WERI-Rb-1 (cell line): ENCODE measurements around the gene SSU72.
A peak's percentile ranks its signal among the peaks of the same experiment; 100 is the strongest.

Experiments
- DNase-seq: peaks from one replicate; pipeline ENCODE4 v3.0.0-alpha.2; 2020
- H3K27ac ChIP-seq: fragments of 250-450 bp; sonication (Bioruptor Pico); 2 replicates; pipeline ENCODE4 v1.5.1; 2020; ENCODE audit warnings: mild to moderate bottlenecking, moderate library complexity
- H3K27me3 ChIP-seq: fragments of 250-450 bp; sonication (Bioruptor Pico); 2 replicates; pipeline ENCODE4 v1.5.1; 2021; ENCODE audit warnings: mild to moderate bottlenecking, low read depth, moderate library complexity; ENCODE audit not compliant: insufficient read depth, severe bottlenecking
- H3K36me3 ChIP-seq: fragments of 250-450 bp; sonication (Bioruptor Pico); 2 replicates; pipeline ENCODE4 v1.5.1; 2020; ENCODE audit warnings: mild to moderate bottlenecking, moderate library complexity
- H3K4me3 ChIP-seq: 2 replicates; pipeline ENCODE4 v1.5.1; 2011; ENCODE audit warnings: low read depth, mild to moderate bottlenecking, control low read depth, low read length
- H3K9me3 ChIP-seq: fragments of 250-450 bp; sonication (Bioruptor Pico); 2 replicates; pipeline ENCODE4 v1.5.1; 2021; ENCODE audit warnings: mild to moderate bottlenecking, moderate library complexity; ENCODE audit not compliant: severe bottlenecking
- TF ChIP-seq, protein P1 (sequence below): IDR thresholded peaks from 2 replicates; pipeline ENCODE4 v1.5.1; 2011; ENCODE audit warnings: low read depth, mild to moderate bottlenecking, control low read depth, inconsistent platforms, low read length

SSU72 gene

DNA sequence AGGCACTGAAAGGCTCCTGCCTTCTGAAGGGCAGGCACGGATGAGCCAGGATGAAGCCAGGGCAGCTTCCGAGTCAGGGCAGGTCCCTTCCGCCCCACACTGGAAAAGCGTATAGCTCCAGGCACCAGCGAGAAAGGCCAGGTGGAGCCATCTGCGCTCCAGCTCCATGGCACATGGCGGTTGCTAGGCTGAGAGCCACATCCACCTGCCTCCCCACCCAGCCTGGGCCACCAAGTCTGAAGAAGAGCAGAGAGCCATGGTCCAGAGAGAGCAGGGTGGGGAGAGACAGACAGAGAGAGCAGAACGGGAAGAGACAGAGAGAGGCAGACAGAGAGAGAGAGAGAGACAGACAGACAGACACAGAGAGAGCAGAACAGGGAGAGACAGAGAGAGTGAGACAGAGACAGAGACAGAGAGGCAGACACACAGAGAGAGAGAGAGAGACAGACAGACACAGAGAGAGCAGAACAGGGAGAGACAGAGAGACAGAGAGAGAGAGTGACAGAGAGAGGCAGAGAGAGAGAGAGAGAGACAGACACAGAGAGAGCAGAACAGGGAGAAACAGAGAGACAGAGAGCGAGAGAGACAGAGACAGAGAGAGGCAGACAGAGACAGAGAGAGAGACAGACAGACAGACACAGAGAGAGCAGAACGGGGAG lies 20.1 kb upstream of the SSU72 start:
- H3K27me3 ChIP-seq, result no peaks in the 10 kb centered on the region
- no peaks in the 10 kb centered on the region for H3K36me3 ChIP-seq
- DNase-seq, result no peak
- no peaks in the 10 kb centered on the region for H3K9me3 ChIP-seq
- TF ChIP-seq, protein P1, sequence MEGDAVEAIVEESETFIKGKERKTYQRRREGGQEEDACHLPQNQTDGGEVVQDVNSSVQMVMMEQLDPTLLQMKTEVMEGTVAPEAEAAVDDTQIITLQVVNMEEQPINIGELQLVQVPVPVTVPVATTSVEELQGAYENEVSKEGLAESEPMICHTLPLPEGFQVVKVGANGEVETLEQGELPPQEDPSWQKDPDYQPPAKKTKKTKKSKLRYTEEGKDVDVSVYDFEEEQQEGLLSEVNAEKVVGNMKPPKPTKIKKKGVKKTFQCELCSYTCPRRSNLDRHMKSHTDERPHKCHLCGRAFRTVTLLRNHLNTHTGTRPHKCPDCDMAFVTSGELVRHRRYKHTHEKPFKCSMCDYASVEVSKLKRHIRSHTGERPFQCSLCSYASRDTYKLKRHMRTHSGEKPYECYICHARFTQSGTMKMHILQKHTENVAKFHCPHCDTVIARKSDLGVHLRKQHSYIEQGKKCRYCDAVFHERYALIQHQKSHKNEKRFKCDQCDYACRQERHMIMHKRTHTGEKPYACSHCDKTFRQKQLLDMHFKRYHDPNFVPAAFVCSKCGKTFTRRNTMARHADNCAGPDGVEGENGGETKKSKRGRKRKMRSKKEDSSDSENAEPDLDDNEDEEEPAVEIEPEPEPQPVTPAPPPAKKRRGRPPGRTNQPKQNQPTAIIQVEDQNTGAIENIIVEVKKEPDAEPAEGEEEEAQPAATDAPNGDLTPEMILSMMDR, result no peak
- H3K27ac ChIP-seq, result no peak overlapping the region
- no peak overlapping the region for H3K4me3 ChIP-seq

DNA sequence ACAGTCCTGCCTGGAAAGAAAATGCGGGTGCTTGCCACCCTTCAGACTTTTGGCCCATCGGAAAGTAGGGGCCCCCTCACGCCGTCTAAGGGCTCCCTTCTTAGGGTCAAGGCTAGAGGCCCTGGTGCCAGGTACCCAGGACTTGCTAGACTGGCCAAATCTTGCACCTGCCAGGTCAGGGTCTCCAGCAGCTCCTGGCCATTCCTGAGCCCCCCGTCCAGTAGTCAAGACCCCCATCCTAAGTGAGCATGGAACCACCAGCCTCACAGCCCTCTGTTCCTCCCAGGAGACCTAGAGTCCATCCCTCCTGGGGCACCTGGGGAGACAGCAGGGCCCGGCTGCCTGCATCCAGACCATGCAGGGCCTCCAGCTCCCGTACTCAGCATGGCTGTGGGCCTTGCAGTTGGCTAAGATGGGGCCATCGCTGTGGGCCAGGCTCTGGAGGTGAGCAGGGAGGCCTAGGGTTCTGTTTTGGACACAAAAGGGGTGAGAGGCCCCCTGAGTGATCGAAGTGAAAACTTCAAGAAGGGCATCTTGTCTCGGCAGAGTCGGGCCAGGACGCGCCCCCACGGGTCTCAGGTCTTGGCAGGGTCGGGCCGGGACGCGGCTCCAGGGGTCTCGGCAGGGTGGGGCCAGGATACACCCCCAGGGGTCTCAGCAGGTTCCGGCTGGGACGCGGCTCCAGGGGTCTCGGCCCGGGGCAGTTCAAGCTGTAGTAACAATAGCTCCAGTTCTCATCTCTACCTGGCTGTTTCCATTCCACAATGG lies 19.4 kb upstream of the SSU72 start:
- Histone ChIP-seq H3K4me3 (no peak overlapping the region), H3K27me3 (no peaks in the 10 kb centered on the region), H3K9me3 (no peaks in the 10 kb centered on the region), H3K36me3 (no peaks in the 10 kb centered on the region), H3K27ac (no peak overlapping the region)
- DNase-seq, result no peak
- TF ChIP-seq, protein P1, result no peak

DNA sequence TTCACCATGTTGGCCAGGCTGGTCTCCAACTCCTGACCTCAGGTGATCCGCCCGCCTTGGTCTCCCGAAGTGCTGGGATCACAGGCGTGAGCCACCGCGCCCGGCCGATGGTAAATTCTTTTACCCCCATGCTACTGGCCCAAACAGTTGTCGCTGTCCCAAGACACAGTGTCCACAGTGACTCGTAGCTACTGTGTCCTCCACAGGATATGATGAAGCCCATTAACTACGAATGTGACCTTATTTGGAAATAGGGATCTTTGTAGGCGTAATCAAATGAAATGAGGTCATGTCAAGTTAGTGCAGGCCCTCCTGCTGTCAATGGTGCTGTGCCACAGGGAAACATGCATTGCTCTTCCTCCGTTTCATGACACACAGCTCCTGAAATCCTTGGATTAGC lies 16.8 kb upstream of the SSU72 start:
- DNase-seq, result peak; percentile 62
- Histone ChIP-seq H3K27me3 (no peaks in the 10 kb centered on the region), H3K9me3 (no peaks in the 10 kb centered on the region), H3K36me3 (no peaks in the 10 kb centered on the region), H3K4me3 (no peak overlapping the region), H3K27ac (peak overlapping the region; percentile 61; the same call in 1 of the 2 replicates)
- TF ChIP-seq, protein P1, result no peak

DNA sequence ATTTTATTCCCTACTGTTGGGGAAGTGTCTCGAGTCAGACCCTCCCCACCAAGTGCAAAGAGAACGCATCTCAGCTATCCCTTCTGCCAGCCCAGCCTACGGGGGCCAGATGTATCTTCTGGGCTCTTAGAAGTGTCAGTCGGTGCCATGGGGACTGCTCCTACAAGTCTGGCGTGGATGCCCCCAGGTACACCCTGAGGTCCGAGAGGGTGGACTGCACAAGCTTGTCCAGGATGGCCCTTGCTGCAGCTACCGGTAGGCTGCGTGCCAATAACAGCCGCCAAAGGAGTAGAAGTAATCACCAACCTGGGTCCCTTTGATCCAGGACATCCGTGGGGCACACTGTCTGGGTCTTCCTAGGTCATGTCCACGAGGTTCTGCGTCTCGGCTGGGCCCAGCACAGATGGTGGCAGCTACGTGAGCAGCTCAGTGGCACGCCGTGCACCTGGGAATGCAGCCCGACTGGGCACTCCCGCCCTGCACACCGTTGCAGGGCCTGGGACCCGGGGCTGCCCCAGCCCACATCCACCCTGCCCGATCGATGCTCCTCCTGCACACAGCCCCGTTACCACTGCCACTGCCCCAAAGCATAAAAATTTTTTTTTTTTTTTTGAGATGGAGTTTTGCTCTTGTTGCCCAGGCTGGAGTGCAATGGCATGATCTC lies 8.8 kb upstream of the SSU72 start:
- TF ChIP-seq, protein P1, result no peak
- H3K36me3 ChIP-seq, result no peaks in the 10 kb centered on the region
- H3K4me3 ChIP-seq, result no peak overlapping the region
- no peaks in the 10 kb centered on the region for H3K27me3 ChIP-seq
- no peaks in the 10 kb centered on the region for H3K9me3 ChIP-seq
- DNase-seq, result no peak
- no peak overlapping the region for H3K27ac ChIP-seq

DNA sequence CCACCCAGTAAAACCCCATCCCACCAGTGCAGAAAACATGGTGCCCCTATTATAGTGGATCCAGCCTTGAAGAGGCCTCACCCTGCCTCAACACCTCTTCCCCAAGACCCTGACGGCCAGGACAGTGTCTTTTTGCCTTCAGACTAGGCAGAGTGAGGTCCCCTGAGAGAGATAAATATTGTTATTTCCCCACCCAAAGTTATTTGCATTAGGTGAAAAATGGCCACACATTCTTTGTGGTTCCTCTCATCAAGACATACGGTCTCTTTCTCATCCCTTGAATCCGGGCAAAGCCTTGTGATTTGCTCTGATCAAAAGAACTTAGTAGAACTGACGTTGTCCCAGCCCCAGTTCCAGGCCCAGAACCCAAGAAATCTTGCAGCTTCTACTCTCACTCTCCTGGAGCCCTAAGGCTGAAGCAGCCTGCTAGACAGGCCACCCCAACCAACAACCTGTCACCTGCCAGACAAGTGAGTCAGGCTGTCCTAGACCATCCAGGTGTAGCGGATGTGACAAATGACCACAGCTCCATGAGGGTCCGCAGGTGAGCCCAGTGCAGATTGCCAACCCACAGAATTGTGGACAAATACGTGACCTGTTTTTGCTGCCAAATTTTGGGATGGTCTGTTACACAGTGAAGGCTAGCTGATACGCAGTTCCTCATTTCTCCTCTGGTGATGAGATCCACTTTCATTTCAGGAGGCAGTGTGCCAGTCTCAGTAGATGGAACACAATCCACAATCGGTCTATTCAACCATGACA lies 8.1 kb upstream of the SSU72 start:
- no peak overlapping the region for H3K4me3 ChIP-seq

More for the DNA sequence above, 8.1 kb upstream of the SSU72 start:
- no peaks in the 10 kb centered on the region for H3K27me3 ChIP-seq
- no peak overlapping the region for H3K27ac ChIP-seq
- TF ChIP-seq, protein P1, result no peak
- no peaks in the 10 kb centered on the region for H3K36me3 ChIP-seq
- H3K9me3 ChIP-seq, result no peaks in the 10 kb centered on the region
- no peak for DNase-seq
